ENCODE measurements around the gene UBE2M. TPM values are rescaled to one million over a fixed set of nuclear protein-coding genes. Genes with fewer than 3 reads are reported as not detected.
"Not testable (repeated sequence)": the region's sequence is repeated elsewhere in the genome, so short reads cannot be mapped to it uniquely, and the experiment has no call there.

UBE2M gene
- total RNA-seq, 2 experiments from 2014 or later, result 87.6 to 109 TPM

DNA sequence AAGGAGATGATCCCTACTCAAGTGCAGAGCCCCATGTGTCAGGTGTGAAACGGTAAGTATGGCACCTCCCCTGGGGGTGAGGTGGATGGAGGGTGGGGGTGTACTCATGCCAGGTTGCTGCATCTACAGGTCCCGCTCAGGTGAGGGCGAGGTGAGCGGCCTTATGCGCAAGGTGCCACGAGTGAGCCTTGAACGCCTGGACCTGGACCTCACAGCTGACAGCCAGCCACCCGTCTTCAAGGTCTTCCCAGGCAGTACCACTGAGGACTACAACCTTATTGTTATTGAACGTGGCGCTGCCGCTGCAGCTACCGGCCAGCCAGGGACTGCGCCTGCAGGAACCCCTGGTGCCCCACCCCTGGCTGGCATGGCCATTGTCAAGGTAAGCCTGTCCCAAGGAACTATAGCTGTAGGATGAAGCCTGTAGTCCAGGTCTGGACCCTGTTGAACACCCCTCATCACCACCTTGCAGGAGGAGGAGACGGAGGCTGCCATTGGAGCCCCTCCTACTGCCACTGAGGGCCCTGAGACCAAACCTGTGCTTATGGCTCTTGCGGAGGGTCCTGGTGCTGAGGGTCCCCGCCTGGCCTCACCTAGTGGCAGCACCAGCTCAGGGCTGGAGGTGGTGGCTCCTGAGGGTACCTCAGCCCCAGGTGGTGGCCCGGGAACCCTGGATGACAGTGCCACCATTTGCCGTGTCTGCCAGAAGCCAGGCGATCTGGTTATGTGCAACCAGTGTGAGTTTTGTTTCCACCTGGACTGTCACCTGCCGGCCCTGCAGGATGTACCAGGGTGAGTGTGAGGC, 9.3 kb downstream of the UBE2M start:
- H3K27ac Mint-ChIP-seq, result no peak overlapping the region
- no peak for DNase-seq

DNA sequence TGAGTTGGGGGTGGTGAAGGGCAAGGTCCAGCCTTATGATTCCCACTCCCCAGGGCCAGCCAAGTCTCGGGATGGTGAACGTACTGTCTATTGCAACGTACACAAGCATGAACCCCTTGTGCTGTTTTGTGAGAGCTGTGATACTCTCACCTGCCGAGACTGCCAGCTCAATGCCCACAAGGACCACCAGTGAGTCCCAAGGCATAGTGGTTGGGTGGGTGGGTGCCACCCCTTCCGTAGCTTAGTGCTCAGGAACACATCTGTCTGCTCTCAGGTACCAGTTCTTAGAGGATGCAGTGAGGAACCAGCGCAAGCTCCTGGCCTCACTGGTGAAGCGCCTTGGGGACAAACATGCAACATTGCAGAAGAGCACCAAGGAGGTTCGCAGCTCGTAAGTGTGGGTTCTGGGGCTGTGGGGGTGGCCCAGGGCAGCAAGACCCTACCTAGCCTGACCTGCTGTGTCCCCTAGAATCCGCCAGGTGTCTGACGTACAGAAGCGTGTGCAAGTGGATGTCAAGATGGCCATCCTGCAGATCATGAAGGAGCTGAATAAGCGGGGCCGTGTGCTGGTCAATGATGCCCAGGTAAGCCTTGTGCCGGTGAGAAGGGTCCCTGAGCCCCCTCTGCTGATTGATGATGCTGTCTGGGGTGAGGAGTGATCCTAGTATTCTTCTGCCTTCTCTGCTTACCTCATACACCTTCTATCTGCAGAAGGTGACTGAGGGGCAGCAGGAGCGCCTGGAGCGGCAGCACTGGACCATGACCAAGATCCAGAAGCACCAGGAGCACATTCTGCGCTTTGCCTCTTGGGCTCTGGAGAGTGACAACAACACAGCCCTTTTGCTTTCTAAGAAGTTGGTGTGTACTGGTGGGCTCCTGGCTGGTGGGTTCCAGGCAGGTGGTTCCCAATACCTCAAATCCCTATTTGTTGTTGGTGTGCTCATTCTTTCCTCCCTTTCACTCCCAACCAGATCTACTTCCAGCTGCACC, 10.8 kb downstream of the UBE2M start:
- Mint-ChIP-seq H3K9me3 (ENCODE audit: low read depth) (no peaks in the 10 kb centered on the region), H3K27me3 (peaks cover 2% of the 10 kb centered on the region), H3K36me3 (peaks cover 60% of the 10 kb centered on the region), H3K4me1 (peaks cover 40% of the 10 kb centered on the region), H3K27ac (peak overlapping the region; percentile 49), H3K4me3 (no peak overlapping the region)
- no peak for ATAC-seq
- DNase-seq, result no peak
- CTCF ChIA-PET, result interaction anchor here (0.8 to 1.7 kb wide), 2 partner anchors 12 to 28 kb away, joined by 3 to 5 read pairs; partner anchors contain the start of gene ZBTB45

More for the DNA sequence above, 9.3 kb downstream of the UBE2M start:
- Mint-ChIP-seq H3K4me3 (no peak overlapping the region), H3K36me3 (peaks cover 66% of the 10 kb centered on the region), H3K27me3 (no peaks in the 10 kb centered on the region), H3K9me3 (ENCODE audit: low read depth) (no peaks in the 10 kb centered on the region), H3K4me1 (peaks cover 43% of the 10 kb centered on the region)
- no peak for ATAC-seq
- CTCF ChIA-PET, result interaction anchor here (0.6 kb wide), 1 partner anchor 31 kb away, joined by 4 read pairs; no protein-coding TSS in a partner anchor

DNA sequence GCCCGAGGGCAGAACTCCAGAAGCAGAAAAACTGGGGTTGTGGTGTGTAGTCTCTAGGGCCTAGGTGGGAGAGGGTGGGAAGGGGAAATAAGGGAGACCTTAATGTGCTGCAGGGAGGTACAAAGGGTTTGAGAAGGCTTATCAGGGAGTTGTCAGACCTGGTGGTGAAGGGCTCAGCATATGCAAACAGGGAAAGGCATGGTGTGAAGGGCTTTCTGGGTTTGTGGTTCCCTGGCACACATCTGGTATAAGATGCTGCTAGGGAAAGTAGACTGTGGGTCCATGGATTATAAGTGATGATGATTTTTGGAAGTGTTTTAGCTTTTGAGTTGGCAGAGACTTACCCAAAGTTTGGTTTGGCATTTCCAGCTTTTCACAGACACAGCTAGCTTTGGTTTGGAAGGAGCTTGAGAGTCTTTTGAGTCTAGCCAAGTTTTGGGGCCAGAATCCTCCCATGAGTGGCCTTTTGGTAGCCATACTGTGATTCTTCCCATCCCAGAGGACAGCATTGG, 12.3 kb downstream of the UBE2M start:
- Mint-ChIP-seq H3K9me3 (ENCODE audit: low read depth) (no peaks in the 10 kb centered on the region), H3K36me3 (peaks cover 48% of the 10 kb centered on the region), H3K27ac (peak overlapping the region; percentile 89), H3K4me1 (peaks cover 35% of the 10 kb centered on the region), H3K27me3 (peaks cover 2% of the 10 kb centered on the region), H3K4me3 (peak overlapping the region; percentile 96)
- ATAC-seq (no peak), DNase-seq (no peak)
- CTCF ChIA-PET, result interaction anchor here (0.7 to 3.2 kb wide), 3 partner anchors 9 to 32 kb away, joined by 3 to 36 read pairs (median 12); partner anchors contain the start of genes CHMP2A and ZBTB45

DNA sequence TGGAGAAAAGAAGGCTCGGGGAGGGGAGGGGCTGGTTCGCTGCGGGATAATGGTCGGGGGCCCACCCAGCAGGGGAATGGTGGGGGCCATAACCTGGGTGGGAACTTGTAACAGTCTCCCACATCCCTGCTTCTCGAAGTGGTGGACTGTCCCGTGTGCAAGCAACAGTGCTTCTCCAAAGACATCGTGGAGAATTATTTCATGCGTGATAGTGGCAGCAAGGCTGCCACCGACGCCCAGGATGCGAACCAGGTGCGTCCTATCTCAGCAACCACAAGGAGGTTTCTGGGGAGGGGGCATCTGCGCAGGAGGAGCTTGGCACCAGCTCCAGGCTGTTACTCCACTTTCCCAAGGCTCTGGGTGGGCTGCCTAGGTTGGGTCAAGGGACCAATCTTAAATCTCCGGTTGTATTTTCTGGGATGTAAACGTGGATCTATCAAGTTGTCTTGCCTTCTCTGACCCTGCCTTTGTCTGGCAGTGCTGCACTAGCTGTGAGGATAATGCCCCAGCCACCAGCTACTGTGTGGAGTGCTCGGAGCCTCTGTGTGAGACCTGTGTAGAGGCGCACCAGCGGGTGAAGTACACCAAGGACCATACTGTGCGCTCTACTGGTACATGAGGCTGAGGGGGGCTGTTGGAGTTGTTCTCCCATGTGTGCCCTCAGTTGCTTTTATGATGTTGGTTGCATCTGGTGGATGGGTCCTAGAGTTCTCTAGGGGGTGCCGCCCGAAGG, 13.0 kb downstream of the UBE2M start:
- Mint-ChIP-seq H3K9me3 (ENCODE audit: low read depth) (no peaks in the 10 kb centered on the region), H3K4me3 (peak overlapping the region; percentile 96), H3K36me3 (peaks cover 42% of the 10 kb centered on the region), H3K27me3 (peaks cover 2% of the 10 kb centered on the region), H3K4me1 (peaks cover 33% of the 10 kb centered on the region), H3K27ac (peak overlapping the region; percentile 89)
- ATAC-seq (no peak), DNase-seq (no peak)
- CTCF ChIA-PET, result interaction anchor here (0.7 to 3.2 kb wide), 4 partner anchors 8 to 31 kb away, joined by 3 to 36 read pairs (median 8); partner anchors contain the start of genes CHMP2A and ZBTB45

DNA sequence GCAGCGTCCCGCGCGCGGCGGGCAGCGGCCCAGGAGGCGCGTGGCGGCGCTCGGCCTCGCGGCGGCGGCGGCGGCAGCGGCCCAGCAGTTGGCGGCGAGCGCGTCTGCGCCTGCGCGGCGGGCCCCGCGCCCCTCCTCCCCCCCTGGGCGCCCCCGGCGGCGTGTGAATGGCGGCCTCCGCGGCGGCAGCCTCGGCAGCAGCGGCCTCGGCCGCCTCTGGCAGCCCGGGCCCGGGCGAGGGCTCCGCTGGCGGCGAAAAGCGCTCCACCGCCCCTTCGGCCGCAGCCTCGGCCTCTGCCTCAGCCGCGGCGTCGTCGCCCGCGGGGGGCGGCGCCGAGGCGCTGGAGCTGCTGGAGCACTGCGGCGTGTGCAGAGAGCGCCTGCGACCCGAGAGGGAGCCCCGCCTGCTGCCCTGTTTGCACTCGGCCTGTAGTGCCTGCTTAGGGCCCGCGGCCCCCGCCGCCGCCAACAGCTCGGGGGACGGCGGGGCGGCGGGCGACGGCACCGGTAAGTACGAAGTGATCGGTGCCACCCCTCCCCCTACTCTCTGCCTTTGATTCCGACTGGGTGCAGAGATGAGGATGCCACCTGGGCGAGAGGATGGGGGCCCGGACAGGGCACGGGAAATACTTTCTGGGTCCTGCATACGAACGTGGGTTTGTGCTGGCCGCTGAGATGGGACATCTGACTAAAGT, 13.7 kb downstream of the UBE2M start:
- Mint-ChIP-seq H3K9me3 (ENCODE audit: low read depth) (no peaks in the 10 kb centered on the region), H3K36me3 (peaks cover 38% of the 10 kb centered on the region), H3K27ac (peak overlapping the region; percentile 94), H3K4me3 (peak overlapping the region; percentile 96), H3K27me3 (peaks cover 3% of the 10 kb centered on the region), H3K4me1 (peaks cover 33% of the 10 kb centered on the region)
- peak; percentile 46 for ATAC-seq
- peak; percentile 60 for DNase-seq
- CTCF ChIA-PET, result interaction anchor here (1.0 to 3.2 kb wide), 6 partner anchors 8 to 37 kb away, joined by 3 to 36 read pairs (median 6); partner anchors contain the start of genes CHMP2A and ZBTB45

DNA sequence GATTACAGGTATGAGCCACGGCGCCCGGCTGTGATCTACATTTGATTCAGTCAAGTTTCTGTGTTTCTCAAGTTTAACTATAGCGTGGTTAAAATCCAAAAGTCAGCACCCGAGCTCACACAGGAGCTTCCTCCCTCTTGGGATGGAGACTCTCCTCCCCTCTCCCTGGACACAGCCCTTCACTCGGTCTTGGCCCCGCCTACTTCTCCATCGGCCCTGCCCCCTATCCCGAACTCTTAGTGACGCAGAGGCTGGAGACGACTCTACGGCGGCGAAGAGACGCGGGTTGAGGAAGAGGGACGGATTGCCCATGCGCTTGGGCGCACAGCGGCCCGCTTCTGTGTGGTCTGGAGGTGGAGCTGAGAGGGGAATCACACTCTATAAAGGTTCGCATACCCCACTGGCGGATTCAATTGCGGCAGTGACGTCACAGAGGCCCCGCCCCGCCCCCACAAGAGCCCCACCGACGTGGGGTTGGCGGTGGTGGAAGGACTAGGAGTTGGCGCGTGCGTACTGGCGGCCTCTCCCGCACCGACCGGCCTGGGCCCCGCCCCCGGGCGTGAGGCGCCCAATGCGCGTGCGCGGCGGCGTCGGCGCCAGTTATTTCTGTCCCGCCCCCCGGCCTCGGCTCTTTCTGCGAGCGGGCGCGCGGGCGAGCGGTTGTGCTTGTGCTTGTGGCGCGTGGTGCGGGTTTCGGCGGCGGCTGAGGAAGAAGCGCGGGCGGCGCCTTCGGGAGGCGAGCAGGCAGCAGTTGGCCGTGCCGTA, 14.4 kb downstream of the UBE2M start, which contains the start of gene TRIM28:
TRIM28 (plus strand) TSS at position 239 of the 765 bp plus-strand sequence. CDS start 694 bp downstream, outside the sequence.
- H3K9me3 Mint-ChIP-seq (ENCODE audit: low read depth), result no peaks in the 10 kb centered on the region
- DNase-seq, result peak; percentile 100
- CTCF ChIA-PET, result interaction anchor here (1.0 to 3.2 kb wide), 6 partner anchors 9 to 37 kb away, joined by 3 to 36 read pairs (median 6); partner anchors contain the start of genes CHMP2A and ZBTB45
- peak within 1 kb of the TSS; percentile 96 for H3K4me3 Mint-ChIP-seq
- peaks cover 9% of the 10 kb centered on the region for H3K27me3 Mint-ChIP-seq
- peak within 1 kb of the TSS; percentile 94 for H3K27ac Mint-ChIP-seq
- ATAC-seq, result peak; percentile 93
- peaks cover 33% of the 10 kb centered on the region for H3K4me1 Mint-ChIP-seq
- peaks cover 34% of the 10 kb centered on the region for H3K36me3 Mint-ChIP-seq

DNA sequence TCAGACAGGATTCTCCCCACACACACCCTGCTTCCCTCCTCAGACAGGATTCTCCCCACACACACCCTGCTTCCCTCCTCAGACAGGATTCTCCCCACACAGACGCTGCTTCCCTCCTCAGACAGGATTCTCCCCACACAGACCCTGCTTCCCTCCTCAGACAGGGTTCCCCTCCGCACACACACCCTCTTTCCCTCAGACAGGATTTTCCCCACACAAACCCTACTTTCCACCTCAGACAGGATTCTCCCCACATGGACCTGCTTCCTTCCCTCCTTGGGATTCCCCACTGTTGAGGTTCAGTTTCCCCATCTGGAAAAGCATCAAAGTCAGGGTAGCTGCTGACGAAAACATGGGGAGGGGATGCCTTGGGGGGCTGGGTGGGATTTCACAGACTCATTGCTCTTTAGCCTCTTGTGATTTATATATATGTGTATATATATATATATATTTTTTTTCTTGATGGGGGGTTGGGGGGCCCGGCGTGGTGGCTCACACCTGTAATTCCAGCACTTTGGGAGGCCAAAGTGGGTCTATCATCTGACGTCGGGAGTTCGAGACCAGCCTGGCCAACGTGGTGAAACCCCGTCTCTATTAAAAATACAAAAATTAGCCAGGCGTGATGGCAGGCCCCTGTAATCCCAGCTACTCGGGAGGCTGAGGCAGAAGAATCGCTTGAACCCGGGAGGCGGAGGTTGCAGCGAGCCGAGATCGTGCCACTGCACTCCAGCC, 15.6 kb downstream of the UBE2M start:
- ATAC-seq; H3K4me3 Mint-ChIP-seq; H3K27ac Mint-ChIP-seq; DNase-seq; H3K9me3 Mint-ChIP-seq (ENCODE audit: low read depth): not testable (repeated sequence)
- H3K4me1 Mint-ChIP-seq, result peaks cover 38% of the 10 kb centered on the region
- H3K27me3 Mint-ChIP-seq, result peaks cover 12% of the 10 kb centered on the region
- H3K36me3 Mint-ChIP-seq, result peaks cover 25% of the 10 kb centered on the region
- CTCF ChIA-PET, result interaction anchor here (1.5 to 3.2 kb wide), 3 partner anchors 12 to 29 kb away, joined by 9 to 36 read pairs (median 12); partner anchors contain the start of genes CHMP2A and ZBTB45

DNA sequence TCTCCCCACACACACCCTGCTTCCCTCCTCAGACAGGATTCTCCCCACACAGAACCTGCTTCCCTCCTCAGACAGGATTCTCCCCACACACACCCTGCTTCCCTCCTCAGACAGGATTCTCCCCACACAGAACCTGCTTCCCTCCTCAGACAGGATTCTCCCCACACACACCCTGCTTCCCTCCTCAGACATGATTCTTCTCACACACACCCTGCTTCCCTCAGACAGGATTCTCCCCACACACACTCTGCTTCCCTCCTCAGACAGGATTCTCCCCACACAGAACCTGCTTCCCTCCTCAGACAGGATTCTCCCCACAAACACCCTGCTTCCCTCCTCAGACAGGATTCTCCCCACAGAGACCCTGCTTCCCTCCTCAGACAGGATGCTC, 19.2 kb downstream of the UBE2M start:
- not testable (repeated sequence) for H3K27ac Mint-ChIP-seq; ATAC-seq; H3K9me3 Mint-ChIP-seq (ENCODE audit: low read depth); H3K36me3 Mint-ChIP-seq; DNase-seq
- H3K4me3 Mint-ChIP-seq, result peak overlapping the region; percentile 68
- H3K4me1 Mint-ChIP-seq, result peaks cover 18% of the 10 kb centered on the region
- CTCF ChIA-PET, result interaction anchor here (1.4 to 1.5 kb wide), 2 partner anchors 20 to 42 kb away, joined by 4 to 8 read pairs; partner anchors contain the start of gene ZBTB45
- peaks cover 12% of the 10 kb centered on the region for H3K27me3 Mint-ChIP-seq

DNA sequence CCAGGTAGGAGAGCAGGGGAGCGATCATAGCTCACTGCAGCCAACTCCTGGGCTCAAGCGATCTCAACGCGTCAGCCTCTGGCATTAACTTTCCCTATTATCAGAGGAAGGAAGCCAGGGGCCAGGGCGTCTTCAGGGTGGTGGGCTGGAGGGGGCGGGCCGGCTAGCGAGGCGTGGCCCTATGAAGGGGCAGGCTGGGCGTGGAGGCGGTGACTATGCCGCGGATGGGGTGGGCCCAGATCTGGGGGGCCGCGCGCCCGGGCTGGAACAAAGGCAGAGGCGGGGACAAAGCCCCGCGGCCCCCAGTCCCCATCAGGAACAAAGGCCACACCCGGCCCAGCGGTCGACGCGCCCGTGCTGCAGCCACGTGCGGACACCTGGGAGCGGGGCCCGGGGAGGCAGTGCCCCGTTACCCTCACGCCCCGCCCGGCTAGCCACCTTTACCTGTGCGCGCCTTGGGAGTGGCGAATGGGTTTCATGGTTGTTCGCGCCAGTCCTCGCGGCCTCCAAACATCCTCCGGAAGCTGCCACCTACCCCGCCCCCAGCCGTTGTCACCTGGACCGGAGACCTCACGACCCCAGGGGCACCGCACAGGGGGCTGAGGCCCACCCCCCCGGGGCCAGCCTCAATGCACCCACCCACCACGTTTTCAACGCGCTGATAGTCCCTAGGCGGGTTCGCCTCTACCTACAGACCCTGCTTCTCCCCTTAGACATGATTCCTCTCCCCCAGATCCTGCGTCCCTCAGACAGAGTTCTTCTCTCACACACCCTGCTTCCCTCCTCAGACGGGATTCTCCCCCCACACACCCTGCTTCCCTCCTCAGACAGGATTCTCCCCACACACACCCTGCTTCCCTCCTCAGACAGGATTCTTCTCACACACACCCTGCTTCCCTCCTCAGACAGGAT, 19.9 kb downstream of the UBE2M start:
- CTCF ChIA-PET, result interaction anchor here (1.4 to 1.5 kb wide), 2 partner anchors 19 to 43 kb away, joined by 4 to 8 read pairs; partner anchors contain the start of gene ZBTB45

More for the DNA sequence above, 19.9 kb downstream of the UBE2M start:
- peaks cover 12% of the 10 kb centered on the region for H3K27me3 Mint-ChIP-seq
- ATAC-seq (peak; percentile 82), DNase-seq (peak; percentile 68)
- H3K4me3 Mint-ChIP-seq, result peak overlapping the region; percentile 68
- H3K27ac Mint-ChIP-seq, result peak overlapping the region; percentile 63
- no peaks in the 10 kb centered on the region for H3K9me3 Mint-ChIP-seq (ENCODE audit: low read depth)
- H3K36me3 Mint-ChIP-seq, result no peaks in the 10 kb centered on the region
- H3K4me1 Mint-ChIP-seq, result peaks cover 13% of the 10 kb centered on the region

Measured in activated CD8-positive, alpha-beta memory T cell treated with anti-CD3 and anti-CD28 coated beads, Interleukin-2, amount 10 ng/mL, durations not matched to agents 7 days and 5 days (primary cell).